H1 (cell line): ENCODE results near the gene GTSE1. TPM values are rescaled to one million over a fixed set of nuclear protein-coding genes. Genes with fewer than 3 reads are reported as not detected.

ENCODE experiments used
- CTCF ChIA-PET: fragments of 300-600 bp; sonication (Branson Sonifier 250); formaldehyde crosslinking; loops from one replicate; lab custom pipeline; 2021; ENCODE audit not compliant: partially characterized antibody; lab: Charles Lee
- POLR2A ChIA-PET: fragments of 300-600 bp; sonication (Branson Sonifier 250); formaldehyde crosslinking; loops from one replicate; lab custom pipeline; 2021; ENCODE audit warnings: inconsistent platforms; ENCODE audit not compliant: partially characterized antibody; lab: Charles Lee
- DNase-seq, 2 experiments: peaks; one replicate each; pipeline versions ENCODE4 v3.0.0 to v3.0.0-alpha.2; 2010 to 2022; ENCODE audit warnings: low spot score in 2 of 2, low read depth in 1 of 2, mixed read lengths in 1 of 2
- FAIRE-seq: peaks from 2 replicates; lab custom pipeline; 2011; peaks lifted over from hg19 to GRCh38; lab: Jason Lieb, UNC
- H2AFZ ChIP-seq: 2 replicates; pipeline ENCODE4 v1.8.1; 2012; ENCODE audit warnings: low read length, inconsistent platforms
- H2AK5ac ChIP-seq: 2 replicates; pipeline ENCODE4 v1.6.1; 2013; ENCODE audit warnings: low read depth, low read length
- H2BK120ac ChIP-seq: replicated peaks from 2 replicates; pipeline ENCODE3; 2013; ENCODE audit warnings: low read depth, low read length, inconsistent platforms
- H2BK12ac ChIP-seq: 2 replicates; pipeline ENCODE4 v1.6.1; 2013; ENCODE audit warnings: low read depth, low read length
- H2BK15ac ChIP-seq: 2 replicates; pipeline ENCODE4 v1.6.1; 2013; ENCODE audit warnings: low read length
- H2BK20ac ChIP-seq: 2 replicates; pipeline ENCODE4 v1.6.1; 2013; ENCODE audit warnings: low read length
- H2BK5ac ChIP-seq: 2 replicates; pipeline ENCODE4 v1.6.1; 2013; ENCODE audit warnings: low read depth, low read length
- H3K14ac ChIP-seq: 2 replicates; pipeline ENCODE4 v1.6.1; 2013; ENCODE audit warnings: inconsistent platforms; ENCODE audit not compliant: insufficient read length
- H3K18ac ChIP-seq: 2 replicates; pipeline ENCODE4 v1.6.1; 2013; ENCODE audit warnings: low read length; ENCODE audit errors: extremely low read depth
- H3K23ac ChIP-seq: 2 replicates; pipeline ENCODE4 v1.6.1; 2013; ENCODE audit warnings: inconsistent platforms; ENCODE audit not compliant: insufficient read length
- H3K23me2 ChIP-seq: 2 replicates; pipeline ENCODE4 v1.6.1; 2013; ENCODE audit warnings: low read depth, low read length
- H3K27ac ChIP-seq: 2 replicates; pipeline ENCODE4 v1.6.1; 2011; ENCODE audit warnings: low read depth, low read length, inconsistent platforms
- H3K27me3 ChIP-seq, 4 experiments: replicated peaks in 1 of 4; 1 replicate in 1 of 4; 2 replicates in 3 of 4; pipeline versions ENCODE4 v1.6.1 to v1.8.1; 2011 to 2013; ENCODE audit warnings: low read length in 3 of 4, mild to moderate bottlenecking in 3 of 4, inconsistent platforms in 2 of 4, mixed read lengths in 2 of 4, moderate library complexity in 1 of 4; ENCODE audit not compliant: control insufficient read depth in 3 of 4, insufficient read depth in 3 of 4; ENCODE audit errors: extremely low read depth in 1 of 4
- H3K36me3 ChIP-seq, 4 experiments: 2 replicates each; pipeline versions ENCODE4 v1.6.1 to v1.8.1; 2011 to 2013; ENCODE audit warnings: mild to moderate bottlenecking in 4 of 4, low read length in 3 of 4, moderate library complexity in 2 of 4, control low read depth in 1 of 4, inconsistent platforms in 1 of 4; ENCODE audit not compliant: insufficient read depth in 4 of 4, control insufficient read depth in 2 of 4
- H3K4ac ChIP-seq: replicated peaks from 2 replicates; pipeline ENCODE3; 2013; ENCODE audit warnings: low read length, low read depth, mixed read lengths, inconsistent platforms; ENCODE audit not compliant: insufficient read length
- H3K4me1 ChIP-seq, 4 experiments: replicated peaks in 1 of 4; 1 replicate in 1 of 4; 2 replicates in 3 of 4; pipeline versions ENCODE4 v1.6.1 to v1.8.1; 2011 to 2013; ENCODE audit warnings: low read length in 3 of 4, inconsistent platforms in 2 of 4, mixed read lengths in 1 of 4; ENCODE audit not compliant: insufficient read depth in 4 of 4, control insufficient read depth in 3 of 4
- H3K4me2 ChIP-seq, 2 experiments: 2 replicates each; pipeline versions ENCODE4 v1.6.1 to v1.8.1; 2011 to 2013; ENCODE audit warnings: low read depth in 2 of 2, low read length in 2 of 2, control low read depth in 1 of 2, inconsistent platforms in 1 of 2, mild to moderate bottlenecking in 1 of 2; ENCODE audit not compliant: insufficient read depth in 1 of 2
- H3K4me3 ChIP-seq, 4 experiments: fragments of 200-600, 300-600 bp in 1 of 4; sonication (generic), shearing (Covaris generic), sonication (Bioruptor Twin) in 1 of 4; 2 replicates each; pipeline versions ENCODE4 v1.5.1 to v1.8.1; 2011 to 2016; ENCODE audit warnings: low read length in 4 of 4, low read depth in 3 of 4, control low read depth in 2 of 4, inconsistent platforms in 2 of 4, mild to moderate bottlenecking in 2 of 4, mixed read lengths in 1 of 4, moderate library complexity in 1 of 4; ENCODE audit not compliant: insufficient read depth in 2 of 4; ENCODE audit errors: extremely low read depth in 1 of 4
- H3K56ac ChIP-seq: replicated peaks from 2 replicates; pipeline ENCODE3; 2013; ENCODE audit warnings: low read depth, mild to moderate bottlenecking, mixed read lengths, low read length, inconsistent platforms; ENCODE audit not compliant: insufficient read length
- H3K79me1 ChIP-seq: 2 replicates; pipeline ENCODE4 v1.6.1; 2013; ENCODE audit warnings: low read depth, low read length, control low read depth
- H3K79me2 ChIP-seq, 2 experiments: 2 replicates each; pipeline versions ENCODE4 v1.6.1 to v1.8.1; 2012 to 2013; ENCODE audit warnings: low read length in 2 of 2, mild to moderate bottlenecking in 2 of 2, inconsistent platforms in 1 of 2; ENCODE audit not compliant: insufficient read depth in 2 of 2, control insufficient read depth in 1 of 2
- H3K9ac ChIP-seq, 4 experiments: replicated peaks in 1 of 4; 1 replicate in 1 of 4; 2 replicates in 3 of 4; pipeline versions ENCODE4 v1.6.1 to v1.8.1; 2011 to 2013; ENCODE audit warnings: low read depth in 3 of 4, low read length in 3 of 4, control low read depth in 2 of 4, mild to moderate bottlenecking in 2 of 4, moderate library complexity in 2 of 4, inconsistent platforms in 1 of 4; ENCODE audit errors: extremely low read depth in 1 of 4
- H3K9me3 ChIP-seq, 2 experiments: 2 replicates each; pipeline versions ENCODE4 v1.6.1 to v1.8.1; 2012 to 2013; ENCODE audit warnings: mild to moderate bottlenecking in 2 of 2, moderate library complexity in 2 of 2, control low read depth in 1 of 2, inconsistent platforms in 1 of 2, low read depth in 1 of 2, low read length in 1 of 2, mixed read lengths in 1 of 2; ENCODE audit not compliant: insufficient read depth in 2 of 2
- H4K20me1 ChIP-seq, 2 experiments: replicated peaks in 1 of 2; 2 replicates each; pipeline versions ENCODE3 to v1.8.1; 2011 to 2013; ENCODE audit warnings: inconsistent platforms in 2 of 2, low read length in 2 of 2, mild to moderate bottlenecking in 1 of 2; ENCODE audit not compliant: insufficient read depth in 2 of 2, control insufficient read depth in 1 of 2
- H4K5ac ChIP-seq: 2 replicates; pipeline ENCODE4 v1.6.1; 2013; ENCODE audit warnings: low read length, low read depth, mixed read lengths, inconsistent platforms; ENCODE audit not compliant: insufficient read length
- H4K8ac ChIP-seq: 2 replicates; pipeline ENCODE4 v1.8.0; 2013; ENCODE audit warnings: mild to moderate bottlenecking, moderate library complexity, low read length, inconsistent platforms; ENCODE audit not compliant: insufficient read depth; ENCODE audit errors: extremely low read depth
- H4K91ac ChIP-seq: replicated peaks from 2 replicates; pipeline ENCODE3; 2013; ENCODE audit warnings: low read length, mixed read lengths, inconsistent platforms; ENCODE audit not compliant: insufficient read length
- BACH1 ChIP-seq: IDR thresholded peaks from 2 replicates; pipeline ENCODE4 v1.6.1; 2012; ENCODE audit warnings: low read length, improper control_type of control experiment
- BCL11A ChIP-seq, 2 experiments: IDR thresholded peaks; one replicate each; pipeline ENCODE4 v1.6.1; 2011; ENCODE audit warnings: low read depth in 2 of 2, low read length in 2 of 2, mild to moderate bottlenecking in 2 of 2
- CBX5 ChIP-seq: fragments of 300-800, 300-1000 bp; sonication (generic); IDR thresholded peaks from 2 replicates; pipeline ENCODE4 v1.7.1; 2016; ENCODE audit warnings: antibody characterized with exemption, low read length, low read depth
- CHD2 ChIP-seq: IDR thresholded peaks from 2 replicates; pipeline ENCODE4 v1.6.1; 2012; ENCODE audit warnings: low read length, improper control_type of control experiment
- CTBP2 ChIP-seq: IDR thresholded peaks from 2 replicates; pipeline ENCODE4 v1.7.0; 2011; ENCODE audit warnings: borderline replicate concordance, mild to moderate bottlenecking, moderate library complexity, mixed read lengths, low read length; ENCODE audit not compliant: insufficient read depth, insufficient read length
- FOSL1 ChIP-seq: IDR thresholded peaks from 2 replicates; pipeline ENCODE4 v1.6.1; 2011; ENCODE audit warnings: mild to moderate bottlenecking, low read depth, low read length, moderate library complexity; ENCODE audit not compliant: insufficient read depth
- NRF1 ChIP-seq: IDR thresholded peaks from 2 replicates; pipeline ENCODE4 v1.6.1; 2011; ENCODE audit warnings: mild to moderate bottlenecking, low read depth, low read length, improper control_type of control experiment
- RAD21 ChIP-seq, 2 experiments: IDR thresholded peaks in 1 of 2; conservative IDR thresholded peaks in 1 of 2; 2 replicates each; pipeline ENCODE4 v1.6.1; 2011; ENCODE audit warnings: low read depth in 2 of 2, low read length in 2 of 2, improper control_type of control experiment in 1 of 2, inconsistent platforms in 1 of 2, mild to moderate bottlenecking in 1 of 2, moderate library complexity in 1 of 2
- RBBP5 ChIP-seq: IDR thresholded peaks from 2 replicates; pipeline ENCODE4 v1.7.1; 2012; ENCODE audit warnings: low read depth, mild to moderate bottlenecking, inconsistent platforms, low read length, moderate library complexity, borderline replicate concordance
- SAP30 ChIP-seq: fragments of 300-600 bp; sonication (generic); IDR thresholded peaks from 2 replicates; pipeline ENCODE4 v1.7.1; 2012; ENCODE audit warnings: low read length, moderate library complexity, mild to moderate bottlenecking, inconsistent platforms; ENCODE audit not compliant: insufficient read depth, insufficient replicate concordance
- SIN3A ChIP-seq, 2 experiments: IDR thresholded peaks in 1 of 2; conservative IDR thresholded peaks in 1 of 2; 2 replicates each; pipeline ENCODE4 v1.6.1; 2011 to 2012; ENCODE audit warnings: low read length in 2 of 2, improper control_type of control experiment in 1 of 2, low read depth in 1 of 2, mild to moderate bottlenecking in 1 of 2
- SRF ChIP-seq: IDR thresholded peaks from 2 replicates; pipeline ENCODE4 v1.6.1; 2011; ENCODE audit warnings: mild to moderate bottlenecking, low read depth, low read length, moderate library complexity
- WGBS, 2 experiments: shearing (Covaris generic) in 1 of 2; methylation state at CpG; one replicate each; pipeline versions ENCODE4 v1.1.6 to v1.1.7; 2013 to 2015; ENCODE audit warnings: low lambda C conversion rate in 2 of 2, mixed read lengths in 2 of 2, inconsistent platforms in 1 of 2, low coverage in 1 of 2, missing lambda C conversion rate in 1 of 2; ENCODE audit not compliant: insufficient replicate concordance in 2 of 2, insufficient coverage in 1 of 2, insufficient read length in 1 of 2; ENCODE audit errors: extremely low coverage in 1 of 2, missing lambda C conversion rate in 1 of 2; 5-methylcytosine and 5-hydroxymethylcytosine counted together
- polyA plus RNA-seq, 7 experiments: library from polyadenylated mRNA; depleted of rRNA in 3 of 7; stranded (reverse) in 5 of 7; unstranded in 2 of 7; fragments of >200 nt in 5 of 7; fragments of 200-250 nt in 2 of 7; gene quantifications; 1 replicate in 5 of 7; 2 replicates in 1 of 7; 4 replicates in 1 of 7; pipeline versions ENCODE4 v1.2.1 to v1.2.3, GENCODE V29; 2011 to 2013; ENCODE audit warnings: missing spikeins in 2 of 7, mixed read lengths in 2 of 7
- total RNA-seq: library from RNA; stranded (reverse); fragmentation: NEBNext Ultra II Directional; extraction: Animal tissue kit (Norgen Biotek cat#: 25700); gene quantifications from 2 replicates; pipeline ENCODE4 v1.2.1, GENCODE V29; 2021

Gene GTSE1
- total and polyA plus RNA-seq, 2 of the 8 experiments (the other 6 are each of a cell fraction or from before 2014, with no cell fraction given), result 17.5 to 38.6 TPM

GRCh38 chr22:46272762-46273431 is 23.8 kb upstream of the GTSE1 start:
- WGBS, 2 experiments, result 93% methylated on average over 12 of the region's 12 CpGs; no CpG with 5 or more reads in 1 of the 2 experiments
- TF ChIP-seq CBX5 (no peak), RAD21 (IDR thresholded peaks at IDR 0.05 in 1 of 2, conservative IDR thresholded peaks at IDR 0.05 in 1 of 2; ENCODE audit: low read depth in 2 of 2, low read length in 2 of 2) (no peak), RBBP5 (no peak), SIN3A (conservative IDR thresholded peaks at IDR 0.05 in 1 of 2, IDR thresholded peaks at IDR 0.05 in 1 of 2; ENCODE audit: low read depth in 1 of 2, low read length in 2 of 2) (no peak), BACH1 (no peak), SAP30 (no peak), CTBP2 (no peak), NRF1 (no peak), BCL11A (IDR thresholded peaks at IDR 0.05; ENCODE audit: low read depth in 2 of 2, low read length in 2 of 2) (no peak), CHD2 (no peak), SRF (no peak), FOSL1 (no peak)

More at GRCh38 chr22:46272762-46273431, 23.8 kb upstream of the GTSE1 start:
- Histone ChIP-seq H3K23ac (no peak overlapping the region), H3K14ac (no peak overlapping the region), H3K4me2 (no peak overlapping the region), H4K91ac (no peak overlapping the region), H3K79me2 (no peaks in the 10 kb centered on the region), H4K5ac (no peak overlapping the region), H4K8ac (no peak overlapping the region), H2BK5ac (no peak overlapping the region), H3K27me3 (no peaks in the 10 kb centered on the region), H3K9me3 (no peaks in the 10 kb centered on the region), H3K36me3 (peaks cover 4 to 16% (median 10%) of the 10 kb centered on the region in 4 experiments; a peak in 4 of 8 replicates), H3K27ac (no peak overlapping the region), H4K20me1 (peaks cover 0 to 5% of the 10 kb centered on the region in 2 experiments), H3K56ac (no peak overlapping the region), H3K4me3 (no peak overlapping the region), H2BK20ac (no peak overlapping the region), H2AK5ac (no peak overlapping the region), H2AFZ (no peak overlapping the region), H3K9ac (no peak overlapping the region), H3K4ac (no peak overlapping the region), H2BK120ac (no peak overlapping the region), H2BK12ac (no peak overlapping the region), H3K79me1 (peaks cover 3% of the 10 kb centered on the region; the same call in 1 of the 2 replicates), H3K23me2 (peaks cover 3% of the 10 kb centered on the region; the same call in 1 of the 2 replicates), H2BK15ac (no peak overlapping the region), H3K4me1 (no peaks in the 10 kb centered on the region), H3K18ac (no peak overlapping the region)
- CTCF ChIA-PET, result no interaction called here
- no peak for DNase-seq
- POLR2A ChIA-PET, result no interaction called here
- no peak for FAIRE-seq
